ENCODE data around the gene UBE2L3. TPM values are rescaled to one million over a fixed set of nuclear protein-coding genes. Genes with fewer than 3 reads are reported as not detected.

Gene UBE2L3
- polyA plus RNA-seq, 1 of the 3 experiments (the other 2 are of a cell fraction), result 41.2 TPM

- ChIA-PET CTCF (interaction anchor here (0.6 to 8.3 kb wide), 18 partner anchors 8 to 310 kb away, joined by 3 to 145 read pairs (median 4); partner anchors contain the start of genes CCDC116, PPIL2, PPM1F and YDJC), POLR2A (interaction anchor here (0.7 to 2.9 kb wide), 8 partner anchors 8 to 93 kb away, joined by 3 to 20 read pairs (median 6); partner anchors contain the start of genes PPIL2, YDJC and YPEL1)
- peak; percentile 71 for DNase-seq
- H2AFZ ChIP-seq (ENCODE audit: low read depth), result peak overlapping the region; percentile 82; the same call in 1 of the 2 replicates
- H3K4me3 ChIP-seq (ENCODE audit: low read depth in 2 of 2, low read length in 1 of 2), result peak overlapping the region; percentile 70 to 75
- peak overlapping the region in 1 of 2 experiments; percentile 76; a peak in 2 of 4 replicates for H3K27ac ChIP-seq (ENCODE audit: low read depth in 2 of 2, low read length in 1 of 2)
- H3F3A ChIP-seq (replicated peaks; ENCODE audit: insufficient read depth), result peaks cover 18% of the 10 kb centered on the region
- peak overlapping the region; percentile 75 for H3K9ac ChIP-seq
- peak; percentile 65 for TF ChIP-seq CTCF (IDR thresholded peaks at IDR 0.05)
- 0 out of 2 replicates have a peak, but pooled peaks have one; percentile 17 for TF ChIP-seq RCOR1 (IDR thresholded peaks at IDR 0.05; ENCODE audit: low read length)
- TF ChIP-seq FOXJ3 (CRISPR knock-in tag; IDR thresholded peaks at IDR 0.05), result no peak
- TF ChIP-seq NFIC (IDR thresholded peaks at IDR 0.05; ENCODE audit: borderline replicate concordance), result no peak
- no peak for TF ChIP-seq MAX (IDR thresholded peaks at IDR 0.05; ENCODE audit: low read depth)
- TF ChIP-seq FOXM1 (IDR thresholded peaks at IDR 0.05; ENCODE audit: low read depth), result no peak
- no peak for TF ChIP-seq TEAD4 (IDR thresholded peaks at IDR 0.05; ENCODE audit: borderline replicate concordance, insufficient read depth)
- peak; percentile 49 for TF ChIP-seq RAD21 (IDR thresholded peaks at IDR 0.05; ENCODE audit: low read length)
- peak; percentile 75 for TF ChIP-seq GATA2 (CRISPR knock-in tag; IDR thresholded peaks at IDR 0.05)
- TF ChIP-seq NRF1 (IDR thresholded peaks at IDR 0.05; ENCODE audit: low read depth, low read length), result no peak
- no peak for TF ChIP-seq EZH2phosphoT487 (IDR thresholded peaks at IDR 0.05; ENCODE audit: borderline replicate concordance, low read depth)
- no peak for TF ChIP-seq YY1 (IDR thresholded peaks at IDR 0.05; ENCODE audit: low read depth)
- H4K20me1 ChIP-seq (ENCODE audit: insufficient read depth), result no peaks in the 10 kb centered on the region
- peak overlapping the region; percentile 97 for H3K4me2 ChIP-seq
- H3K9me3 ChIP-seq, result no peaks in the 10 kb centered on the region
- H3K4me1 ChIP-seq (ENCODE audit: control insufficient read depth in 1 of 2, insufficient read depth in 2 of 2, low read depth in 1 of 2, low read length in 1 of 2), result peaks cover 5 to 21% of the 10 kb centered on the region in 2 experiments; a peak in 2 of 4 replicates
- WGBS (ENCODE audit: low lambda C conversion rate), result 23% methylated on average over 6 of the region's 56 CpGs
- no peaks in the 10 kb centered on the region for H3K27me3 ChIP-seq (ENCODE audit: insufficient read depth)
- no peaks in the 10 kb centered on the region for H3K9me2 ChIP-seq
- 0 out of 2 replicates have a peak, but pooled peaks cover 3% of the 10 kb centered on the region for H3K79me2 ChIP-seq (ENCODE audit: insufficient read depth)
- peaks cover 0 to 2% of the 10 kb centered on the region in 2 experiments for H3K36me3 ChIP-seq (replicated peaks in 1 of 2; ENCODE audit: control insufficient read depth in 1 of 2, insufficient read depth in 2 of 2, low read length in 1 of 2)
Measured at GRCh38 chr22:21642584-21643448, 75.3 kb downstream of the UBE2L3 start.
